ENCODE results near the gene ZSWIM6.

DNA sequence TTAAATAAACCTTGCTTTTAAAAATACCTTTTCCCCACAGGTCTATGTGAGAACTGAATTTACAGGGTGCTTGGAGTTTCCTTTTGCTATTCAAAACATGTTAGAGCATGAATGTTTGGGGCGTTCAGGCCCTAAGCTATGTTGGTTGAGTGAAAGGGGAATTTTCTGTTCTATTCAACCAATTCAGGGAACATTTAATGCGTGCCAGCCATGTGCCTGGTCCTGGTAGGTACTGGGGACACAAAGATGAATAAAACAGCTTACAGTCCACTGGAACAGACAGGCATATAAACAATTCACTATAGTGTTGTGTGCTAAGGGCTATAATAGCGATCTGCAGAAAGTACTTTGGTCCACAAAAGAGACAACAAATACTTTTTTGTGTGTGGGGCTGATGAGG, 108.5 kb downstream of the ZSWIM6 start:
- no peak for TF ChIP-seq FOXP2 (optimal IDR thresholded peaks at IDR 0.05; ENCODE audit: control extremely low read depth, extremely low read length, insufficient read depth)
- TF ChIP-seq POLR2AphosphoS5 (IDR thresholded peaks at IDR 0.05; ENCODE audit: borderline replicate concordance, low read depth, low read length): no peak

All from SK-N-MC (cell line).